ENCODE results near the gene FOXQ1.

FOXQ1 gene

GRCh38 chr6:1295420-1295819 is 16.5 kb upstream of the FOXQ1 start:
- no peaks in the 10 kb centered on the region for H3K9me3 ChIP-seq (ENCODE audit: control insufficient read depth, low read length)
- no peak overlapping the region for H3K9ac ChIP-seq (ENCODE audit: low read length)
- H3K27me3 ChIP-seq (replicated peaks; ENCODE audit: control insufficient read depth, insufficient read depth, low read length), result no peaks in the 10 kb centered on the region
- H3K36me3 ChIP-seq (ENCODE audit: control insufficient read depth, insufficient read depth, low read length, severe bottlenecking), result no peaks in the 10 kb centered on the region
- H3K4me3 ChIP-seq (ENCODE audit: low read length), result no peak overlapping the region
- no peak for DNase-seq (ENCODE audit: low read depth)
- H3K4me1 ChIP-seq (ENCODE audit: control insufficient read depth, insufficient read depth, low read length), result no peaks in the 10 kb centered on the region

- no peaks in the 10 kb centered on the region for H3K4me1 ChIP-seq (ENCODE audit: control insufficient read depth, insufficient read depth, low read length)
- no peaks in the 10 kb centered on the region for H3K36me3 ChIP-seq (ENCODE audit: control insufficient read depth, insufficient read depth, low read length, severe bottlenecking)
- no peaks in the 10 kb centered on the region for H3K9me3 ChIP-seq (ENCODE audit: control insufficient read depth, low read length)
- H3K4me3 ChIP-seq (ENCODE audit: low read length), result no peak overlapping the region
- no peak for DNase-seq (ENCODE audit: low read depth)
- no peak overlapping the region for H3K9ac ChIP-seq (ENCODE audit: low read length)
- H3K27me3 ChIP-seq (replicated peaks; ENCODE audit: control insufficient read depth, insufficient read depth, low read length), result no peaks in the 10 kb centered on the region
These were observed 15.8 kb upstream of the FOXQ1 start for GRCh38 chr6:1296079-1296478.

- no peak overlapping the region for H3K4me3 ChIP-seq (ENCODE audit: low read length)
- no peaks in the 10 kb centered on the region for H3K4me1 ChIP-seq (ENCODE audit: control insufficient read depth, insufficient read depth, low read length)
- no peak overlapping the region for H3K9ac ChIP-seq (ENCODE audit: low read length)
- H3K9me3 ChIP-seq (ENCODE audit: control insufficient read depth, low read length), result peaks cover 4% of the 10 kb centered on the region
- no peaks in the 10 kb centered on the region for H3K36me3 ChIP-seq (ENCODE audit: control insufficient read depth, insufficient read depth, low read length, severe bottlenecking)
- DNase-seq (ENCODE audit: low read depth), result peak; percentile 67
- no peaks in the 10 kb centered on the region for H3K27me3 ChIP-seq (replicated peaks; ENCODE audit: control insufficient read depth, insufficient read depth, low read length)
These were observed 15.4 kb upstream of the FOXQ1 start for GRCh38 chr6:1296542-1296941.

GRCh38 chr6:1297746-1298145 is 14.2 kb upstream of the FOXQ1 start:
- Histone ChIP-seq H3K9ac (ENCODE audit: low read length) (no peak overlapping the region), H3K36me3 (ENCODE audit: control insufficient read depth, insufficient read depth, low read length, severe bottlenecking) (no peaks in the 10 kb centered on the region), H3K4me1 (ENCODE audit: control insufficient read depth, insufficient read depth, low read length) (no peaks in the 10 kb centered on the region), H3K9me3 (ENCODE audit: control insufficient read depth, low read length) (peaks cover 14% of the 10 kb centered on the region), H3K27me3 (replicated peaks; ENCODE audit: control insufficient read depth, insufficient read depth, low read length) (no peaks in the 10 kb centered on the region), H3K4me3 (ENCODE audit: low read length) (no peak overlapping the region)
- peak; percentile 73 for DNase-seq (ENCODE audit: low read depth)

GRCh38 chr6:1298768-1299167 is 13.1 kb upstream of the FOXQ1 start:
- H3K36me3 ChIP-seq (ENCODE audit: control insufficient read depth, insufficient read depth, low read length, severe bottlenecking), result no peaks in the 10 kb centered on the region
- no peak overlapping the region for H3K9ac ChIP-seq (ENCODE audit: low read length)
- H3K9me3 ChIP-seq (ENCODE audit: control insufficient read depth, low read length), result peaks cover 14% of the 10 kb centered on the region
- no peaks in the 10 kb centered on the region for H3K27me3 ChIP-seq (replicated peaks; ENCODE audit: control insufficient read depth, insufficient read depth, low read length)
- no peaks in the 10 kb centered on the region for H3K4me1 ChIP-seq (ENCODE audit: control insufficient read depth, insufficient read depth, low read length)
- no peak for DNase-seq (ENCODE audit: low read depth)
- no peak overlapping the region for H3K4me3 ChIP-seq (ENCODE audit: low read length)

GRCh38 chr6:1306133-1306532 is 5.8 kb upstream of the FOXQ1 start:
- no peak overlapping the region for H3K4me3 ChIP-seq (ENCODE audit: low read length)
- peaks cover 29% of the 10 kb centered on the region for H3K9me3 ChIP-seq (ENCODE audit: control insufficient read depth, low read length)
- no peak overlapping the region for H3K9ac ChIP-seq (ENCODE audit: low read length)
- no peak for DNase-seq (ENCODE audit: low read depth)
- H3K27me3 ChIP-seq (replicated peaks; ENCODE audit: control insufficient read depth, insufficient read depth, low read length), result peaks cover 16% of the 10 kb centered on the region
- H3K36me3 ChIP-seq (ENCODE audit: control insufficient read depth, insufficient read depth, low read length, severe bottlenecking), result no peaks in the 10 kb centered on the region
- peaks cover 5% of the 10 kb centered on the region for H3K4me1 ChIP-seq (ENCODE audit: control insufficient read depth, insufficient read depth, low read length)

GRCh38 chr6:1309366-1309765 is 2.5 kb upstream of the FOXQ1 start:
- Histone ChIP-seq H3K9ac (ENCODE audit: low read length) (no peak overlapping the region), H3K9me3 (ENCODE audit: control insufficient read depth, low read length) (peaks cover 15% of the 10 kb centered on the region), H3K36me3 (ENCODE audit: control insufficient read depth, insufficient read depth, low read length, severe bottlenecking) (no peaks in the 10 kb centered on the region), H3K27me3 (replicated peaks; ENCODE audit: control insufficient read depth, insufficient read depth, low read length) (peaks cover 27% of the 10 kb centered on the region), H3K4me3 (ENCODE audit: low read length) (no peak overlapping the region), H3K4me1 (ENCODE audit: control insufficient read depth, insufficient read depth, low read length) (peaks cover 9% of the 10 kb centered on the region)
- DNase-seq (ENCODE audit: low read depth), result no peak

GRCh38 chr6:1310628-1311399 is 1.1 kb upstream of the FOXQ1 start:
- Histone ChIP-seq H3K4me3 (ENCODE audit: low read length) (peak overlapping the region; percentile 81), H3K4me1 (ENCODE audit: control insufficient read depth, insufficient read depth, low read length) (peaks cover 9% of the 10 kb centered on the region), H3K9me3 (ENCODE audit: control insufficient read depth, low read length) (peaks cover 9% of the 10 kb centered on the region), H3K9ac (ENCODE audit: low read length) (no peak overlapping the region), H3K27me3 (replicated peaks; ENCODE audit: control insufficient read depth, insufficient read depth, low read length) (peaks cover 40% of the 10 kb centered on the region), H3K36me3 (ENCODE audit: control insufficient read depth, insufficient read depth, low read length, severe bottlenecking) (no peaks in the 10 kb centered on the region)
- DNase-seq (ENCODE audit: low read depth), result no peak

GRCh38 chr6:1312203-1312472 is 240 bp downstream of the FOXQ1 start:
- DNase-seq (ENCODE audit: low read depth), result no peak
- Histone ChIP-seq H3K4me1 (ENCODE audit: control insufficient read depth, insufficient read depth, low read length) (peaks cover 9% of the 10 kb centered on the region), H3K36me3 (ENCODE audit: control insufficient read depth, insufficient read depth, low read length, severe bottlenecking) (no peaks in the 10 kb centered on the region), H3K4me3 (ENCODE audit: low read length) (peak overlapping the region; percentile 81), H3K27me3 (replicated peaks; ENCODE audit: control insufficient read depth, insufficient read depth, low read length) (peaks cover 42% of the 10 kb centered on the region), H3K9me3 (ENCODE audit: control insufficient read depth, low read length) (no peaks in the 10 kb centered on the region), H3K9ac (ENCODE audit: low read length) (no peak overlapping the region)

GRCh38 chr6:1312473-1313367 is 822 bp downstream of the FOXQ1 start:
- peak; percentile 45 for DNase-seq (ENCODE audit: low read depth)
- no peak overlapping the region for H3K9ac ChIP-seq (ENCODE audit: low read length)
- peaks cover 9% of the 10 kb centered on the region for H3K4me1 ChIP-seq (ENCODE audit: control insufficient read depth, insufficient read depth, low read length)
- no peaks in the 10 kb centered on the region for H3K36me3 ChIP-seq (ENCODE audit: control insufficient read depth, insufficient read depth, low read length, severe bottlenecking)
- no peaks in the 10 kb centered on the region for H3K9me3 ChIP-seq (ENCODE audit: control insufficient read depth, low read length)
- peak overlapping the region; percentile 81 for H3K4me3 ChIP-seq (ENCODE audit: low read length)
- peaks cover 42% of the 10 kb centered on the region for H3K27me3 ChIP-seq (replicated peaks; ENCODE audit: control insufficient read depth, insufficient read depth, low read length)

GRCh38 chr6:1313384-1313766 is 1.5 kb downstream of the FOXQ1 start:
- Histone ChIP-seq H3K4me3 (ENCODE audit: low read length) (no peak overlapping the region), H3K9ac (ENCODE audit: low read length) (no peak overlapping the region), H3K4me1 (ENCODE audit: control insufficient read depth, insufficient read depth, low read length) (peaks cover 9% of the 10 kb centered on the region), H3K9me3 (ENCODE audit: control insufficient read depth, low read length) (no peaks in the 10 kb centered on the region), H3K36me3 (ENCODE audit: control insufficient read depth, insufficient read depth, low read length, severe bottlenecking) (no peaks in the 10 kb centered on the region), H3K27me3 (replicated peaks; ENCODE audit: control insufficient read depth, insufficient read depth, low read length) (peaks cover 41% of the 10 kb centered on the region)
- DNase-seq (ENCODE audit: low read depth), result peak; percentile 58
